Coronary artery (tissue), 2 donors: Measurements from ENCODE around the gene PI3.

Source experiments
- DNase-seq: peaks from one replicate; pipeline ENCODE4 v3.0.0-alpha.2; 2017; ENCODE audit warnings: low spot score
- H3K27ac ChIP-seq, 2 donors: fragments of 200-600 bp; sonication (generic); one replicate each; pipeline ENCODE4 v1.5.1; 2016 to 2019
- H3K4me3 ChIP-seq: fragments of 200-600 bp; sonication (generic); 2 replicates; pipeline ENCODE4 v1.5.1; 2016; ENCODE audit warnings: mild to moderate bottlenecking, moderate library complexity
- TF ChIP-seq, protein P1 (sequence below): fragments of 200-600 bp; sonication (generic); IDR thresholded peaks from one replicate; pipeline ENCODE4 v1.5.1; 2019; ENCODE audit warnings: antibody characterized with exemption

Gene PI3

DNA sequence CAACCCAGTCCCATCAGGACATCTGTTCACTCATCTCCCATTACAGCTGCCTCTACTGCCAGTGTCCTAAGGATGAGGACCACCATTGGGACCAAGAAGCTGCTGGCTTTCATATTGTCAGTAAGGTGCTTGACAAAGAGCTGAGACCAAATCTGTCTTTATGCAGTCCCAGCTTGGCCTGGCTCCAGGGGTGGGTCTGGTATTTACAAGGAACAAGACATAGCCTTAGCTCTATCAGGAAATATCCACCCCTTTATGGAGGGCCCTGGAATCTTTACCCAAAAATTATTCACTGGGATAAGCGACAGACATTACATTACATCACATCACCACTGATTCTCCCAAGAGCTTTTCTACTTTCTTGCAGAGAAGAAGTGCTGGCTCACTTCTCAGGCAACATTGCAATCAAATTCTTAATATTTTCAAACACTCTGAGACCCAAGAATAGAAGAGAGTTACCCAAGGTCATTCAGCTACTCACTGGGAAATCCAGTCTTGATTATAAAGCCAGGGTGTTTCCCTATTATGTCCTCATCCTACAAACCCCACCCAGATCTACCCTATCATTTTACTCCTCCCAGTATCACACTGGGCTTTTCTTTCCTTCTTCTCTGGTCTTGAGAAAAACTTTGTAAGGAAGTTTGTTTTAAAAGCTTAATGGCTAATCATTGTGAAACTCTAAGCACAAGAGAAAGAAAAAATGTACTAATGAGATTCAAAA, 11.5 kb upstream of the PI3 start:
- no peak overlapping the region for H3K27ac ChIP-seq
- TF ChIP-seq, protein P1, sequence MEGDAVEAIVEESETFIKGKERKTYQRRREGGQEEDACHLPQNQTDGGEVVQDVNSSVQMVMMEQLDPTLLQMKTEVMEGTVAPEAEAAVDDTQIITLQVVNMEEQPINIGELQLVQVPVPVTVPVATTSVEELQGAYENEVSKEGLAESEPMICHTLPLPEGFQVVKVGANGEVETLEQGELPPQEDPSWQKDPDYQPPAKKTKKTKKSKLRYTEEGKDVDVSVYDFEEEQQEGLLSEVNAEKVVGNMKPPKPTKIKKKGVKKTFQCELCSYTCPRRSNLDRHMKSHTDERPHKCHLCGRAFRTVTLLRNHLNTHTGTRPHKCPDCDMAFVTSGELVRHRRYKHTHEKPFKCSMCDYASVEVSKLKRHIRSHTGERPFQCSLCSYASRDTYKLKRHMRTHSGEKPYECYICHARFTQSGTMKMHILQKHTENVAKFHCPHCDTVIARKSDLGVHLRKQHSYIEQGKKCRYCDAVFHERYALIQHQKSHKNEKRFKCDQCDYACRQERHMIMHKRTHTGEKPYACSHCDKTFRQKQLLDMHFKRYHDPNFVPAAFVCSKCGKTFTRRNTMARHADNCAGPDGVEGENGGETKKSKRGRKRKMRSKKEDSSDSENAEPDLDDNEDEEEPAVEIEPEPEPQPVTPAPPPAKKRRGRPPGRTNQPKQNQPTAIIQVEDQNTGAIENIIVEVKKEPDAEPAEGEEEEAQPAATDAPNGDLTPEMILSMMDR = no peak
- no peak for DNase-seq
- no peak overlapping the region for H3K4me3 ChIP-seq

DNA sequence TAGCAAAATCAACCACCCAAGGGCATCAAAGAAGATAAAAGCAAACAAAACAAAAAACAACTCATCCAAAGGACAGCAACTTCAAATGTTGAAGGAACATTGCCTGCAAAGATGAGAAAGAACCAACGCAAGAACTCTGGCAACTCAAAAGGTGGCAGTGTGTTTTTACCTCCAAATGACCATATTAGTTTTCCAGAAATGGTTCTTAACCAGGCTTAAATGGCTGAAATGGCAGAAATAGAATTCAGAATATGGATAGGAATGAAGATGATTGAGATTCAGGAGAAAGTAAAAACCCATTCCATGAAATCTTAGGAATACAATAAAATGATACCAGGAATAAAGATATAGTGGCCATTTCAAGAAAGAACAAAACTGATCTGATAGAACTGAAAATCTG, 9.8 kb upstream of the PI3 start:
- TF ChIP-seq, protein P1 = no peak
- DNase-seq = no peak
- Histone ChIP-seq H3K27ac (no peak overlapping the region), H3K4me3 (no peak overlapping the region)

DNA sequence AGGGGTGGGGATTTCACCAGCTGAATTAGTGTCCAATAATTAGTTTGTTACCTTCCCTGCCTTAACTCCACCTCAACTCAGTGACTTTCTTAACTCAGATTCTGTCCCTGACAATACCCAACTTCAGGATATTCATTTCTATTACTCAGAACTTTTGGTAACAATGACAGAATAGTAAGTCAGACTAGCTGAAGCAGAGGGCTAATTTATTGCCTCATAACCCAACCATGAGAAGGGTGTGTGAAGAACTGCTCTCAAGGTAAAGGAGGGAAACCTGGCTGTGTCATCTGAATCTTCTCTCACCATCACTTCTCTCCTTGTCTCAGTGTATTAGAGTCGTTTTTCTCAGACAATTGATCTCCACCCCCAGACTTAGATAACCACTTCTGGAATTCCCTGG, 1.2 kb upstream of the PI3 start:
- DNase-seq = no peak
- Histone ChIP-seq H3K4me3 (no peak overlapping the region), H3K27ac (no peak overlapping the region)
- TF ChIP-seq, protein P1 = no peak

DNA sequence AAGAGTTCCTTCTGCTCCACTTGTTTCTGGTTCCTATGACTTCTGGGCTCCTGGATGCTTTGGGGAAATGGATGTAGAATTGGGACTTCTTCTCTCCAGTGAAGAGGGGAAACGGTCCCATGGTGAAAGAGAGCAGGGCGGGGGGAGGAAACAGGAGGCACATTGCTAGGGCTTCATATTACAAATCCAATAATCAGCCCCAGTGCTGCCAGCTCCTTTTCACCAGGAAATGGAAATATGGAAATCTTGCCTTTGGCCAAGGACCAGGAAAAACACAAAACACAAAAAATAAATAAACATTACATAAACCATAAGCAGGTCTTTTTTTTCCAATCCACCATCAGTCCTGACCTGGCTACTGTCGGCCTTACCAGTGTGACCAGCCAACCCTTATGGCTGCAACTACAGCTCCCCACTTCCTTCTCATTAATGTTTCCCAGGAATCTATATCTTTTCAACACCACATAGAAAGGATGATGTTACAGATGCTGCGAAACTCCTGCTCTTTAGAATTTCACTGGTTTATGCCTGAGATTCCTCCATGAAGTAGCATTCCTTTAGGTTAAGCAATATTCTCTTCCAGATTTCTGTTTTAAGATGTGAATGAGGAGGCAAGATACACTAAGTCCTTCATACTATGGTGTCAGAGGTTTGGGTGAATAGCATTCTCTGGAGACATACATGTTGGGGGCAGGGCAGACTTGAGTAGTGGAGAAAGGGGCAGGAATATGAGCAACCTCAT, 2.0 kb downstream of the PI3 start:
- Histone ChIP-seq H3K4me3 (no peak overlapping the region), H3K27ac (no peak overlapping the region)
- TF ChIP-seq, protein P1 = no peak
- no peak for DNase-seq

DNA sequence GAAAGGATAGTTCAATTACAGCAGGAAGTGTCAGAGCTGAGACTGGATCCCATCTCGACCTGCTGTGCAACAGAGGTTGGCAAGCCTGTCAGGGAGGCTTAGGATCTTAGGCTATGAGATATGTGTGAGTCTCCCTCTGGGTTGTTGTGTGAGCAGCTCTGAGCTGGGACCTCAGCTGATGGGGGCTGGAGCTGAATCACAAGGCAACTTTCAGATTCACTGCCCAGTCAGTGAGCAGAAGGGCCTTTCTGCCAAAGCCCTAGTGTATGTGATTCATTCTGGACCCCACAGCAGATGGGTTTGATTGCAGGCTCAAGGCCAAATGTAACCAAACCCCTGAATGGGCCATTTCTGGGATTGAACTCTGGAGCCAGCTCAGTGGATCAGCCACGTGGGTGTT, 4.5 kb downstream of the PI3 start:
- TF ChIP-seq, protein P1 = no peak
- DNase-seq = no peak
- no peak overlapping the region for H3K27ac ChIP-seq
- H3K4me3 ChIP-seq = no peak overlapping the region

DNA sequence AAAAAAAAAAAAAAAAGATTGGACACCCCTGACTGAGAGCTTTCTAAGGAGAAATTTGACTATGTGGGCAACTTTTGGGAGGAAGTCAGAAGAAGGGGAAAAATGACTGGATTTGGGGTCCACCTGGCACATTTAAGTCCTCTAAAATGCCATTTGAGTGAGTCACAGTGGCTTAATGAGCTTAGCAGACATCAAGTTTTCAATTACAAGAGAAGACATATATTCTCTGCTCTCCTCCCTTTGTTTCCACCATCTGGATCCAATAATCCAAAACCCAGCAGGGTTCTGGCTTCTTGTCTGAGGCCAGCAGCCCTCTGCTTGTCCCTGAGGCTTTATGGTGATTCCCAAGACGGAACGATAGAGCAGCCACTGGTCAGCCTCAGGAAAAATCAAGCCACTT, 6.9 kb downstream of the PI3 start:
- DNase-seq = no peak
- no peak overlapping the region for H3K4me3 ChIP-seq
- TF ChIP-seq, protein P1 = no peak
- no peak overlapping the region for H3K27ac ChIP-seq

DNA sequence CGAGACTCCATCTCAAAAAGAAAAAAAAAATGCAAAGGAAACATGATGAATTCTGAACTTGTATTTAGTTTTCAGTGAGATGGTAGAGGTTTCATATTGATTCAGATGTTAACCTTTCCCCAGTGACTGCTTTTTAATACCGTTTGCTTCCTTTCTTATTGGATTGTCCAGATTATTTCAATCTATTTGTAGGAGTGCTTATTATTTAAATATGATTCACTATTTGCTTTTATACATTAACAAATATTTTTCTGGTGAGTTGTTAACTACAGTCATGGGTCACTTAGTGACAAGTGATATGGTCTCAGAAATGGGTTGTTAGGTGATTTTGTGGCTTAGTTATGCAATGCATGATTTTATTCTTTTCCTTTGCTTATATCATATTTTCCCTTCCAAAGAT, 8.4 kb downstream of the PI3 start:
- DNase-seq = no peak
- no peak overlapping the region for H3K27ac ChIP-seq
- TF ChIP-seq, protein P1 = no peak
- no peak overlapping the region for H3K4me3 ChIP-seq
